Neural progenitor cell (in vitro differentiated cells): Measurements from ENCODE around the gene FAM107A. TPM values are rescaled to one million over a fixed set of nuclear protein-coding genes. Genes with fewer than 3 reads are reported as not detected.
A peak's percentile ranks its signal among the peaks of the same experiment; 100 is the strongest.

Experiments
- DNase-seq: peaks from one replicate; pipeline ENCODE4 v3.0.0-alpha.2; 2016; ENCODE audit warnings: low spot score
- H2AFZ ChIP-seq: fragments of 200-600 bp; sonication (generic); replicated peaks from 2 replicates; pipeline ENCODE4 v1.6.1; 2016; ENCODE audit warnings: antibody characterized with exemption
- H3F3A ChIP-seq: fragments of 200-600 bp; sonication (generic); 2 replicates; pipeline ENCODE4 v1.6.1; 2016; ENCODE audit warnings: antibody characterized with exemption, low read depth
- H3K27ac ChIP-seq: fragments of 200-600 bp; sonication (generic); 2 replicates; pipeline ENCODE4 v1.5.1; 2016; ENCODE audit warnings: mild to moderate bottlenecking
- H3K27me3 ChIP-seq: fragments of 200-600 bp; sonication (generic); 2 replicates; pipeline ENCODE4 v1.6.1; 2016; ENCODE audit warnings: mild to moderate bottlenecking, moderate library complexity
- H3K36me3 ChIP-seq: fragments of 200-600 bp; sonication (generic); 2 replicates; pipeline ENCODE4 v1.5.1; 2016
- H3K4me1 ChIP-seq: fragments of 200-600 bp; sonication (generic); 2 replicates; pipeline ENCODE4 v1.6.1; 2016; ENCODE audit warnings: mixed run types
- H3K4me2 ChIP-seq: fragments of 200-600 bp; sonication (generic); 2 replicates; pipeline ENCODE4 v1.6.1; 2016
- H3K4me3 ChIP-seq: fragments of 200-600 bp; sonication (generic); 2 replicates; pipeline ENCODE4 v1.5.1; 2016
- H3K79me2 ChIP-seq: fragments of 200-600 bp; sonication (generic); 2 replicates; pipeline ENCODE4 v1.6.1; 2016; ENCODE audit warnings: low read depth
- H3K9ac ChIP-seq: fragments of 200-600 bp; sonication (generic); 2 replicates; pipeline ENCODE4 v1.6.1; 2016
- H3K9me3 ChIP-seq: fragments of 200-600 bp; sonication (generic); 2 replicates; pipeline ENCODE4 v1.5.1; 2016; ENCODE audit warnings: low read depth
- H4K20me1 ChIP-seq: fragments of 200-600 bp; sonication (generic); 2 replicates; pipeline ENCODE4 v1.6.1; 2016; ENCODE audit warnings: low read depth
- H3K27ac Mint-ChIP-seq: 3 replicates; pipeline ENCODE4 v1.8.0; 2021; ENCODE audit warnings: mixed read lengths
- H3K27me3 Mint-ChIP-seq: 2 replicates; pipeline ENCODE4 v1.8.0; 2022; ENCODE audit warnings: low read depth, mild to moderate bottlenecking, inconsistent platforms, moderate library complexity, mixed read lengths; ENCODE audit not compliant: insufficient read depth
- H3K36me3 Mint-ChIP-seq: 3 replicates; pipeline ENCODE4 v1.8.0; 2021; ENCODE audit warnings: mixed read lengths
- H3K4me1 Mint-ChIP-seq: 3 replicates; pipeline ENCODE4 v1.8.0; 2021; ENCODE audit warnings: mixed read lengths
- H3K4me3 Mint-ChIP-seq: 3 replicates; pipeline ENCODE4 v1.8.0; 2021; ENCODE audit warnings: mild to moderate bottlenecking, moderate library complexity, mixed read lengths
- H3K9me3 Mint-ChIP-seq: 3 replicates; pipeline ENCODE4 v1.8.0; 2020; ENCODE audit warnings: mixed read lengths
- EZH2 ChIP-seq: fragments of 200-600 bp; sonication (generic); IDR thresholded peaks from 2 replicates; pipeline ENCODE4 v1.6.1; 2017; ENCODE audit warnings: antibody characterized with exemption, mild to moderate bottlenecking, moderate library complexity
- EZH2phosphoT487 ChIP-seq: fragments of 200-600 bp; sonication (generic); IDR thresholded peaks from 2 replicates; pipeline ENCODE4 v1.6.1; 2017; ENCODE audit warnings: antibody characterized with exemption
- total RNA-seq: library from RNA; depleted of rRNA; stranded (reverse); fragments of >200 nt; gene quantifications from 2 replicates; pipeline ENCODE4 v1.2.3, GENCODE V29; 2015; ENCODE audit warnings: low replicate concordance
- TF ChIP-seq, protein P1 (sequence below): fragments of 200-600 bp; sonication (generic); IDR thresholded peaks from 2 replicates; pipeline ENCODE4 v1.5.1; 2017; ENCODE audit warnings: antibody characterized with exemption, mild to moderate bottlenecking

The FAM107A gene
- total RNA-seq, 1 donor from 2014 or later: 0.11 TPM

DNA sequence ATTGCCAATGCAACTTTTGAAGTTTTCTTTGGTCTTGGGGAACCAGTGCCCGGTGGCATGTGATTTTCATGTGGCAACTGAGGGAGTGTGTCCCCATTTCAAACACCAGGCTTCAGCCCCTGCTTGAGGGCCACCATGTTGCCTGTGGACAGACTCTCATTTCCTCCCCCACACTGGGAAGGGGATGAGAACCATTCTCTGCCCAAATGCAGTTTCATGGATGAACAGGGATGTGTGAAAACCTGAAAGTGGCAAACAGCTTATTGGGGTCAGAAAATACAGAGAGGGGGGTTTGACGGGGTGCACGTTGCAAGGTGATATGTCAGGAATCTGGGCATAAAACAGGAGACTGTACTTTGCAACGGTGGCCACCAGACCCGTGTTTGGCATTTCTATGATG lies 6.3 kb downstream of the FAM107A start:
- H3K27ac Mint-ChIP-seq: no peak overlapping the region
- H3K4me1 Mint-ChIP-seq: peaks cover 55% of the 10 kb centered on the region
- Histone ChIP-seq H3K36me3 (no peaks in the 10 kb centered on the region), H3K79me2 (no peaks in the 10 kb centered on the region), H3F3A (peaks cover 4% of the 10 kb centered on the region), H3K27ac (no peak overlapping the region), H3K4me1 (peaks cover 20% of the 10 kb centered on the region), H3K9ac (no peak overlapping the region), H3K4me2 (no peak overlapping the region), H3K27me3 (no peaks in the 10 kb centered on the region), H4K20me1 (no peaks in the 10 kb centered on the region), H3K4me3 (no peak overlapping the region), H2AFZ (no peak overlapping the region), H3K9me3 (no peaks in the 10 kb centered on the region)
- peaks cover 26% of the 10 kb centered on the region for H3K27me3 Mint-ChIP-seq
- H3K9me3 Mint-ChIP-seq: peaks cover 17% of the 10 kb centered on the region
- no peak for TF ChIP-seq EZH2
- no peak for TF ChIP-seq EZH2phosphoT487
- TF ChIP-seq, protein P1, sequence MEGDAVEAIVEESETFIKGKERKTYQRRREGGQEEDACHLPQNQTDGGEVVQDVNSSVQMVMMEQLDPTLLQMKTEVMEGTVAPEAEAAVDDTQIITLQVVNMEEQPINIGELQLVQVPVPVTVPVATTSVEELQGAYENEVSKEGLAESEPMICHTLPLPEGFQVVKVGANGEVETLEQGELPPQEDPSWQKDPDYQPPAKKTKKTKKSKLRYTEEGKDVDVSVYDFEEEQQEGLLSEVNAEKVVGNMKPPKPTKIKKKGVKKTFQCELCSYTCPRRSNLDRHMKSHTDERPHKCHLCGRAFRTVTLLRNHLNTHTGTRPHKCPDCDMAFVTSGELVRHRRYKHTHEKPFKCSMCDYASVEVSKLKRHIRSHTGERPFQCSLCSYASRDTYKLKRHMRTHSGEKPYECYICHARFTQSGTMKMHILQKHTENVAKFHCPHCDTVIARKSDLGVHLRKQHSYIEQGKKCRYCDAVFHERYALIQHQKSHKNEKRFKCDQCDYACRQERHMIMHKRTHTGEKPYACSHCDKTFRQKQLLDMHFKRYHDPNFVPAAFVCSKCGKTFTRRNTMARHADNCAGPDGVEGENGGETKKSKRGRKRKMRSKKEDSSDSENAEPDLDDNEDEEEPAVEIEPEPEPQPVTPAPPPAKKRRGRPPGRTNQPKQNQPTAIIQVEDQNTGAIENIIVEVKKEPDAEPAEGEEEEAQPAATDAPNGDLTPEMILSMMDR: no peak
- no peak for DNase-seq
- H3K36me3 Mint-ChIP-seq: peaks cover 3% of the 10 kb centered on the region
- no peak overlapping the region for H3K4me3 Mint-ChIP-seq

DNA sequence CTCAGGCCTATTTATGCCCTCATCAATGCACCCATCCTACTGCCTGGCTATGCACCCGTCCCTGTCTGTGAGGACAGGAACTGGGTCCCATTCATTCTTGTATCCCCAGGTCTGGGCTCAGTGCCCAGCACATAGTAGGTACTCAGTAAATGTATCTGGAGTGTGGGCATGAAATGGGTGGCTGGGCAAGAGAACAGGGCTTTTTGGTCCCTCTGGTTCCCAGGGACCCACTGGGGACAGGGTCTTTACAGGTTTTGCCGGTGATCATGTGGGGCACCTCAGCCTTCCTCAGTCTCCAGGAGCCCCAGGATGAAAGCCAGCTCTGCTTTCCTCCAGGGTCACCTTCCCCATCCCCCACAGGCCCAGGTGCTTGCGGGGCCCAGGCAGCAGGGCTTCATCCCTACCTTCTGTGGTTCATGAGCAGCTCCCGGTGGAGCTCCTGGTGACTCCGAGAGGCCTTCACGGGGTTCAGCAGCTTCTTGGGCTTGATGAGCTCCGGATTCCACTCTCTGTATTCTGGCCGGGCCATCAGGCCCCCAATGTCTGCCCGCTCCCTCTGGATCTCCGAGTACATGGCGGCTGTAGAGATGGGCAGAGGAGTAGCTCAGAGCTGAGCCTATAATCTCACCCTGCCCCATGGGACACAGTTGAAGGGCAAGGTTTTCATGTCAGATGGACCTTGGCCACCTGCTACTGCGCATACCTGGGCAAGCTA lies 7.7 kb downstream of the FAM107A start:
- Histone ChIP-seq H3K9me3 (no peaks in the 10 kb centered on the region), H3K4me1 (peaks cover 25% of the 10 kb centered on the region), H3K4me3 (no peak overlapping the region), H3K27ac (no peak overlapping the region), H3K27me3 (no peaks in the 10 kb centered on the region), H3F3A (peaks cover 8% of the 10 kb centered on the region), H3K4me2 (no peak overlapping the region), H3K36me3 (no peaks in the 10 kb centered on the region), H4K20me1 (no peaks in the 10 kb centered on the region), H2AFZ (no peak overlapping the region), H3K79me2 (no peaks in the 10 kb centered on the region), H3K9ac (no peak overlapping the region)
- peaks cover 30% of the 10 kb centered on the region for H3K27me3 Mint-ChIP-seq
- no peak overlapping the region for H3K4me3 Mint-ChIP-seq
- DNase-seq: no peak
- peaks cover 17% of the 10 kb centered on the region for H3K9me3 Mint-ChIP-seq
- no peak for TF ChIP-seq EZH2
- TF ChIP-seq EZH2phosphoT487: no peak
- TF ChIP-seq, protein P1: no peak
- peaks cover 3% of the 10 kb centered on the region for H3K36me3 Mint-ChIP-seq
- H3K27ac Mint-ChIP-seq: peak overlapping the region; percentile 40
- peaks cover 55% of the 10 kb centered on the region for H3K4me1 Mint-ChIP-seq

DNA sequence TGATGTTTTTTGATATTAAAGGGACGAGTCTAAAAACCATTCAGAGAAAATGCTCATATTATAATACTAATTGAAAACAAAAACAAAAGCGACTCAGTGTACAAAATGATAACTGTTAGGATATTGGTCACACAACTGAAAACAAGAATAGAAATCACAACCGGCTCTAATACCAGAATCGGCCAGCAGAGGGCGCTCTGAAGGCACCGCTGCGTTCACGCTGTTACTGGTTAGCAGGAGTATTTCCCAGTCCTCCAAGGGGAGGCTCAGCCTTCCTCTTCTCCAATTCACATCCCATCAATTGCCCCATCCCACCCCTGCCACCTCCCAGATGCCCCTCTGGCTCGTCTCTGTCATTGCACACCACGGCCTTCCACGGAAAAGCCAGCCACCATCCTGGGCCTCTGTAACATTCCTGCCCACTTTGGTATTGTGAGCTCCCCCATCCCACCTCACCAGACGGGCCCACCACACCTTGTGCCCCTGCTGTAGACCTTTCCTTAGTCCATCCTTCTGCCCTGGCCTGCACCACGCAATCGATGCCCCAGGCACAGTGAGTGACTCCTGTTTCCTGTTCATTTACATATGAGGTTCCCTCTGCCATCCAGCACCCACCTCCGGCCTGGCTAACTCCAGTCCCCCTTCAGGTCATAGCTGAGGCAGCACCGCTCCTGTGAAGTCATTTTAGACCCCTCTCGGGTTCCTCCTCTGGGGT lies 8.5 kb downstream of the FAM107A start:
- H3K4me1 Mint-ChIP-seq: peaks cover 48% of the 10 kb centered on the region
- Histone ChIP-seq H3K27me3 (no peaks in the 10 kb centered on the region), H3K9ac (no peak overlapping the region), H3K27ac (no peak overlapping the region), H4K20me1 (no peaks in the 10 kb centered on the region), H3K4me1 (peaks cover 19% of the 10 kb centered on the region), H3K4me3 (no peak overlapping the region), H3K79me2 (no peaks in the 10 kb centered on the region), H3F3A (peaks cover 5% of the 10 kb centered on the region), H3K4me2 (no peak overlapping the region), H3K9me3 (no peaks in the 10 kb centered on the region), H3K36me3 (no peaks in the 10 kb centered on the region), H2AFZ (no peak overlapping the region)
- peak overlapping the region; percentile 87 for H3K27ac Mint-ChIP-seq
- peaks cover 32% of the 10 kb centered on the region for H3K27me3 Mint-ChIP-seq
- no peak overlapping the region for H3K4me3 Mint-ChIP-seq
- H3K9me3 Mint-ChIP-seq: peaks cover 18% of the 10 kb centered on the region
- H3K36me3 Mint-ChIP-seq: peaks cover 3% of the 10 kb centered on the region
- peak; percentile 71 for DNase-seq
- no peak for TF ChIP-seq EZH2phosphoT487
- TF ChIP-seq, protein P1: peak; percentile 92
